Stimulated activated CD8-positive, alpha-beta memory T cell treated with anti-CD3 and anti-CD28 coated beads, Interleukin-4, amount 100 ng/mL, for 1 hour (primary cell): ENCODE results near the gene EXOSC10.
"Not testable (repeated sequence)": the region's sequence is repeated elsewhere in the genome, so short reads cannot be mapped to it uniquely, and the experiment has no call there.

Experiments used
- DNase-seq, 2 donors: peaks; one replicate each; pipeline ENCODE4 v3.0.0-alpha.2; 2020; ENCODE audit warnings: low read depth in 2 of 2, low spot score in 1 of 2

EXOSC10 gene

GRCh38 chr1:11044086-11044848 lies 55.4 kb downstream of the EXOSC10 start:
- no peak for DNase-seq

- no peak for DNase-seq
Measured at GRCh38 chr1:11042995-11043874, 56.4 kb downstream of the EXOSC10 start.

- DNase-seq, result no peak
Measured at GRCh38 chr1:11042065-11042464, 57.6 kb downstream of the EXOSC10 start.

- no peak for DNase-seq
Measured at GRCh38 chr1:11041048-11041447, 58.6 kb downstream of the EXOSC10 start.

GRCh38 chr1:11040105-11040429 lies 59.6 kb downstream of the EXOSC10 start:
- not testable (repeated sequence) for DNase-seq

GRCh38 chr1:11039351-11040104 lies 60.1 kb downstream of the EXOSC10 start:
- DNase-seq, result no peak

GRCh38 chr1:11037740-11038182 lies 61.9 kb downstream of the EXOSC10 start:
- DNase-seq, result peak; percentile 78 to 82

- DNase-seq, result not testable (repeated sequence)
Measured at GRCh38 chr1:11037019-11037739, 62.5 kb downstream of the EXOSC10 start.

GRCh38 chr1:11031624-11032262 lies 67.9 kb downstream of the EXOSC10 start:
- DNase-seq, result no peak

- DNase-seq, result no peak
Measured at GRCh38 chr1:11030865-11031264, 68.8 kb downstream of the EXOSC10 start.

GRCh38 chr1:11028018-11028417 lies 71.7 kb downstream of the EXOSC10 start:
- no peak for DNase-seq

- DNase-seq, result no peak
Measured at GRCh38 chr1:11027316-11027715, 72.4 kb downstream of the EXOSC10 start.

GRCh38 chr1:11026903-11027302 lies 72.8 kb downstream of the EXOSC10 start:
- DNase-seq, result no peak

GRCh38 chr1:11026052-11026451 lies 73.6 kb downstream of the EXOSC10 start:
- no peak for DNase-seq

GRCh38 chr1:11025618-11026017 lies 74.1 kb downstream of the EXOSC10 start:
- no peak for DNase-seq

GRCh38 chr1:11024874-11025203 lies 74.8 kb downstream of the EXOSC10 start:
- DNase-seq, result no peak

- no peak for DNase-seq
Measured at GRCh38 chr1:11024154-11024873, 75.4 kb downstream of the EXOSC10 start.

GRCh38 chr1:11023201-11023600 lies 76.5 kb downstream of the EXOSC10 start:
- no peak for DNase-seq

GRCh38 chr1:11019971-11020370 lies 79.7 kb downstream of the EXOSC10 start:
- no peak for DNase-seq

GRCh38 chr1:11019358-11019757 lies 80.3 kb downstream of the EXOSC10 start:
- DNase-seq, result not testable (repeated sequence)
